Endothelial cell (in vitro differentiated cells): ENCODE results near the gene IVNS1ABP. TPM values are rescaled to one million over a fixed set of nuclear protein-coding genes. Genes with fewer than 3 reads are reported as not detected.

Experiments
- DNase-seq: peaks from one replicate; pipeline ENCODE4 v3.0.0; 2021; ENCODE audit warnings: low spot score
- H3K27ac Mint-ChIP-seq: one replicate; pipeline ENCODE4 v1.8.0; 2021; ENCODE audit warnings: mixed read lengths, inconsistent platforms; ENCODE audit not compliant: unreplicated experiment
- H3K27me3 Mint-ChIP-seq: one replicate; pipeline ENCODE4 v1.8.0; 2021; ENCODE audit warnings: mild to moderate bottlenecking, moderate library complexity, mixed read lengths, inconsistent platforms; ENCODE audit not compliant: unreplicated experiment
- H3K36me3 Mint-ChIP-seq: one replicate; pipeline ENCODE4 v1.8.0; 2021; ENCODE audit warnings: mild to moderate bottlenecking, low read depth, mixed read lengths, inconsistent platforms; ENCODE audit not compliant: unreplicated experiment
- H3K4me1 Mint-ChIP-seq: one replicate; pipeline ENCODE4 v1.8.0; 2021; ENCODE audit warnings: mild to moderate bottlenecking, mixed read lengths, inconsistent platforms; ENCODE audit not compliant: unreplicated experiment
- H3K4me3 Mint-ChIP-seq: one replicate; pipeline ENCODE4 v1.8.0; 2021; ENCODE audit warnings: mild to moderate bottlenecking, mixed read lengths, inconsistent platforms; ENCODE audit not compliant: unreplicated experiment
- H3K9me3 Mint-ChIP-seq: one replicate; pipeline ENCODE4 v1.8.0; 2021; ENCODE audit warnings: mixed read lengths, inconsistent platforms; ENCODE audit not compliant: unreplicated experiment
- CTCF ChIP-seq: fragments of 200-600 bp; sonication (generic); IDR thresholded peaks from one replicate; pipeline ENCODE4 v1.5.0; 2021; ENCODE audit warnings: antibody characterized with exemption; ENCODE audit not compliant: unreplicated experiment
- total RNA-seq: library from RNA; stranded (reverse); fragmentation: NEBNext Ultra II Directional; extraction: Animal tissue kit (Norgen Biotek cat#: 25700); gene quantifications from one replicate; pipeline ENCODE4 v1.2.1, GENCODE V29; 2021; ENCODE audit not compliant: unreplicated experiment

The IVNS1ABP gene
- total RNA-seq, 1 donor from 2014 or later, result 95.9 TPM

GRCh38 chr1:185284116-185284515 lies 32.9 kb downstream of the IVNS1ABP start:
- Mint-ChIP-seq H3K36me3 (peaks cover 15% of the 10 kb centered on the region), H3K4me3 (no peak overlapping the region), H3K27ac (no peak overlapping the region), H3K4me1 (no peaks in the 10 kb centered on the region), H3K9me3 (no peaks in the 10 kb centered on the region), H3K27me3 (no peaks in the 10 kb centered on the region)
- TF ChIP-seq CTCF, result no peak
- DNase-seq, result no peak

GRCh38 chr1:185281245-185281644 lies 35.8 kb downstream of the IVNS1ABP start:
- TF ChIP-seq CTCF, result no peak
- no peak overlapping the region for H3K27ac Mint-ChIP-seq
- H3K36me3 Mint-ChIP-seq, result peaks cover 22% of the 10 kb centered on the region
- no peaks in the 10 kb centered on the region for H3K4me1 Mint-ChIP-seq
- H3K4me3 Mint-ChIP-seq, result no peak overlapping the region
- DNase-seq, result no peak
- H3K9me3 Mint-ChIP-seq, result no peaks in the 10 kb centered on the region
- no peaks in the 10 kb centered on the region for H3K27me3 Mint-ChIP-seq

- no peak overlapping the region for H3K4me3 Mint-ChIP-seq
- no peak for TF ChIP-seq CTCF
- no peak overlapping the region for H3K27ac Mint-ChIP-seq
- H3K27me3 Mint-ChIP-seq, result no peaks in the 10 kb centered on the region
- no peaks in the 10 kb centered on the region for H3K9me3 Mint-ChIP-seq
- peaks cover 22% of the 10 kb centered on the region for H3K36me3 Mint-ChIP-seq
- H3K4me1 Mint-ChIP-seq, result no peaks in the 10 kb centered on the region
- DNase-seq, result no peak
These were observed 36.5 kb downstream of the IVNS1ABP start for GRCh38 chr1:185280589-185280988.

- DNase-seq, result no peak
- H3K36me3 Mint-ChIP-seq, result peaks cover 22% of the 10 kb centered on the region
- no peaks in the 10 kb centered on the region for H3K27me3 Mint-ChIP-seq
- no peaks in the 10 kb centered on the region for H3K4me1 Mint-ChIP-seq
- no peak overlapping the region for H3K27ac Mint-ChIP-seq
- no peaks in the 10 kb centered on the region for H3K9me3 Mint-ChIP-seq
- H3K4me3 Mint-ChIP-seq, result no peak overlapping the region
- no peak for TF ChIP-seq CTCF
These were observed 37.5 kb downstream of the IVNS1ABP start for GRCh38 chr1:185279571-185279970.

- TF ChIP-seq CTCF, result no peak
- no peaks in the 10 kb centered on the region for H3K27me3 Mint-ChIP-seq
- no peaks in the 10 kb centered on the region for H3K4me1 Mint-ChIP-seq
- DNase-seq, result no peak
- no peak overlapping the region for H3K27ac Mint-ChIP-seq
- no peaks in the 10 kb centered on the region for H3K9me3 Mint-ChIP-seq
- no peak overlapping the region for H3K4me3 Mint-ChIP-seq
- no peaks in the 10 kb centered on the region for H3K36me3 Mint-ChIP-seq
These were observed 45.1 kb downstream of the IVNS1ABP start for GRCh38 chr1:185271921-185272320.
